ENCODE data around the gene ARHGEF37.
A peak's percentile ranks its signal among the peaks of the same experiment; 100 is the strongest.

ARHGEF37 gene

GRCh38 chr5:149540089-149540488 is 41.2 kb upstream of the ARHGEF37 start:
- ATAC-seq (ENCODE audit: insufficient read depth, low read depth) (no peak), DNase-seq (no peak)
- Histone ChIP-seq H3K4me3 (ENCODE audit: low read depth in 1 of 2, low read length in 2 of 2) (no peak overlapping the region), H4K20me1 (ENCODE audit: insufficient read depth, low read length) (peaks cover 73% of the 10 kb centered on the region), H2AFZ (ENCODE audit: low read depth, low read length) (no peak overlapping the region), H3K4me1 (ENCODE audit: insufficient read depth, low read length) (peaks cover 2% of the 10 kb centered on the region), H3K27me3 (ENCODE audit: insufficient read depth, low read length, poor library complexity) (no peaks in the 10 kb centered on the region), H3K36me3 (ENCODE audit: insufficient read depth, low read length) (peaks cover 85% of the 10 kb centered on the region), H3K4me2 (ENCODE audit: insufficient read depth, low read length) (no peak overlapping the region), H3K9ac (ENCODE audit: low read depth, low read length) (no peak overlapping the region), H3K27ac (ENCODE audit: low read length) (no peak overlapping the region), H3K79me2 (ENCODE audit: insufficient read depth, low read length) (peaks cover 98% of the 10 kb centered on the region), H3K9me3 (ENCODE audit: insufficient read depth, low read length, severe bottlenecking) (no peaks in the 10 kb centered on the region)
- TF ChIP-seq CTCF (IDR thresholded peaks at IDR 0.05; ENCODE audit: borderline replicate concordance, extremely low read depth, low read length, poor library complexity, severe bottlenecking) (no peak), EZH2 (IDR thresholded peaks at IDR 0.05; ENCODE audit: borderline replicate concordance, low read depth, low read length, severe bottlenecking) (no peak)

GRCh38 chr5:149541893-149542292 is 39.4 kb upstream of the ARHGEF37 start:
- ATAC-seq (ENCODE audit: insufficient read depth, low read depth) (no peak), DNase-seq (no peak)
- no peaks in the 10 kb centered on the region for H3K9me3 ChIP-seq (ENCODE audit: insufficient read depth, low read length, severe bottlenecking)
- H3K27ac ChIP-seq (ENCODE audit: low read length), result no peak overlapping the region
- peaks cover 67% of the 10 kb centered on the region for H4K20me1 ChIP-seq (ENCODE audit: insufficient read depth, low read length)
- H3K4me1 ChIP-seq (ENCODE audit: insufficient read depth, low read length), result peaks cover 12% of the 10 kb centered on the region
- H3K4me2 ChIP-seq (ENCODE audit: insufficient read depth, low read length), result 0 out of 2 replicates have a peak overlapping the region, but pooled peaks have one; percentile 4
- TF ChIP-seq EZH2 (IDR thresholded peaks at IDR 0.05; ENCODE audit: borderline replicate concordance, low read depth, low read length, severe bottlenecking), result no peak
- no peak for TF ChIP-seq CTCF (IDR thresholded peaks at IDR 0.05; ENCODE audit: borderline replicate concordance, extremely low read depth, low read length, poor library complexity, severe bottlenecking)
- H2AFZ ChIP-seq (ENCODE audit: low read depth, low read length), result no peak overlapping the region
- no peak overlapping the region for H3K4me3 ChIP-seq (ENCODE audit: low read depth in 1 of 2, low read length in 2 of 2)
- peaks cover 85% of the 10 kb centered on the region for H3K36me3 ChIP-seq (ENCODE audit: insufficient read depth, low read length)
- H3K27me3 ChIP-seq (ENCODE audit: insufficient read depth, low read length, poor library complexity), result no peaks in the 10 kb centered on the region
- peaks cover 98% of the 10 kb centered on the region for H3K79me2 ChIP-seq (ENCODE audit: insufficient read depth, low read length)
- H3K9ac ChIP-seq (ENCODE audit: low read depth, low read length), result no peak overlapping the region

- 0 out of 2 replicates have a peak overlapping the region, but pooled peaks have one; percentile 24 for H3K4me2 ChIP-seq (ENCODE audit: insufficient read depth, low read length)
- DNase-seq (no peak), ATAC-seq (ENCODE audit: insufficient read depth, low read depth) (no peak)
- H3K36me3 ChIP-seq (ENCODE audit: insufficient read depth, low read length), result peaks cover 88% of the 10 kb centered on the region
- no peak overlapping the region for H3K4me3 ChIP-seq (ENCODE audit: low read depth in 1 of 2, low read length in 2 of 2)
- H3K27me3 ChIP-seq (ENCODE audit: insufficient read depth, low read length, poor library complexity), result no peaks in the 10 kb centered on the region
- no peak overlapping the region for H2AFZ ChIP-seq (ENCODE audit: low read depth, low read length)
- H3K9ac ChIP-seq (ENCODE audit: low read depth, low read length), result no peak overlapping the region
- no peak overlapping the region for H3K27ac ChIP-seq (ENCODE audit: low read length)
- peaks cover 62% of the 10 kb centered on the region for H4K20me1 ChIP-seq (ENCODE audit: insufficient read depth, low read length)
- peaks cover 98% of the 10 kb centered on the region for H3K79me2 ChIP-seq (ENCODE audit: insufficient read depth, low read length)
- peaks cover 28% of the 10 kb centered on the region for H3K4me1 ChIP-seq (ENCODE audit: insufficient read depth, low read length)
- no peaks in the 10 kb centered on the region for H3K9me3 ChIP-seq (ENCODE audit: insufficient read depth, low read length, severe bottlenecking)
- no peak for TF ChIP-seq EZH2 (IDR thresholded peaks at IDR 0.05; ENCODE audit: borderline replicate concordance, low read depth, low read length, severe bottlenecking)
- TF ChIP-seq CTCF (IDR thresholded peaks at IDR 0.05; ENCODE audit: borderline replicate concordance, extremely low read depth, low read length, poor library complexity, severe bottlenecking), result no peak
Observed at GRCh38 chr5:149543361-149544027, 37.8 kb upstream of the ARHGEF37 start.

Data from DND-41 (cell line).